K562 (cell line): Measurements from ENCODE around the gene SUMF1. TPM values are rescaled to one million over a fixed set of nuclear protein-coding genes. Genes with fewer than 3 reads are reported as not detected.

ENCODE experiments used
- ATAC-seq: fragments of 200-7000 bp; cut with Tn5 transposase; 3 replicates; pipeline ENCODE4 v1.9.1; 2020; ENCODE audit warnings: moderate library complexity
- BruUV-seq: library from RNA; stranded (reverse); fragments of 400-500 nt; replicated peaks from 2 replicates; lab custom pipeline; 2021; lab: Mats Ljungman, UMichigan
- CTCF ChIA-PET: fragments of 300-600 bp; formaldehyde crosslinking; extraction: SDS; loops from one replicate; lab custom pipeline; 2021; ENCODE audit warnings: low intra/inter-chr PET ratio; lab: Yijun Ruan, JAX
- POLR2A ChIA-PET: fragments of 300-600, 350-650 bp; sonication (Branson Sonifier 250); formaldehyde crosslinking; extraction: SDS; loops from one replicate; lab custom pipeline; 2021; ENCODE audit warnings: antibody characterized with exemption, inconsistent platforms; lab: Yijun Ruan, JAX
- DNase-seq, 4 experiments: peaks; one replicate each; pipeline versions ENCODE4 v3.0.0 to v3.0.0-alpha.2; 2011 to 2018; ENCODE audit warnings: low spot score in 3 of 4, mixed read lengths in 3 of 4; ENCODE audit errors: extremely low read depth in 1 of 4
- FAIRE-seq: peaks from 2 replicates; lab custom pipeline; 2011; peaks lifted over from hg19 to GRCh38; lab: Jason Lieb, UNC
- H2AFZ ChIP-seq: 2 replicates; pipeline ENCODE4 v1.6.0; 2011; ENCODE audit warnings: low read depth, low read length, control low read depth, inconsistent platforms
- H3K27ac ChIP-seq: fragments of 200-600 bp; 3 replicates; pipeline ENCODE4 v1.8.0; 2011; ENCODE audit warnings: low read depth, mild to moderate bottlenecking, control low read depth, inconsistent platforms, low read length, moderate library complexity, mixed read lengths; ENCODE audit errors: extremely low read depth
- H3K27me3 ChIP-seq, 2 experiments: fragments of 300-600 bp in 1 of 2; 2 replicates in 1 of 2; 3 replicates in 1 of 2; pipeline versions ENCODE4 v1.6.0 to v1.8.0; 2011; ENCODE audit warnings: inconsistent platforms in 2 of 2, low read length in 2 of 2, mild to moderate bottlenecking in 1 of 2, mixed read lengths in 1 of 2, moderate library complexity in 1 of 2; ENCODE audit not compliant: control insufficient read depth in 2 of 2, insufficient read depth in 2 of 2
- H3K36me3 ChIP-seq: fragments of 300-600 bp; 3 replicates; pipeline ENCODE4 v1.8.0; 2011; ENCODE audit warnings: mild to moderate bottlenecking, low read length, inconsistent platforms; ENCODE audit not compliant: control insufficient read depth, insufficient read depth
- H3K4me1 ChIP-seq, 2 experiments: fragments of 200-600 bp in 1 of 2; replicated peaks in 1 of 2; 2 replicates in 1 of 2; 3 replicates in 1 of 2; pipeline versions ENCODE4 v1.5.1 to v1.8.0; 2011; ENCODE audit warnings: inconsistent platforms in 2 of 2, low read length in 2 of 2, mild to moderate bottlenecking in 1 of 2, mixed read lengths in 1 of 2, moderate library complexity in 1 of 2; ENCODE audit not compliant: control insufficient read depth in 2 of 2, insufficient read depth in 2 of 2
- H3K4me2 ChIP-seq: 2 replicates; pipeline ENCODE4 v1.6.1; 2011; ENCODE audit warnings: low read length, control low read depth, inconsistent platforms, mixed read lengths; ENCODE audit not compliant: insufficient read depth
- H3K4me3 ChIP-seq: fragments of 200-600 bp; sonication (generic), shearing (Covaris generic); 2 replicates; pipeline ENCODE4 v1.5.1; 2016; ENCODE audit warnings: control low read depth, inconsistent platforms
- H3K79me2 ChIP-seq: fragments of 200-600 bp; 3 replicates; pipeline ENCODE4 v1.8.0; 2011; ENCODE audit warnings: low read length, inconsistent platforms; ENCODE audit not compliant: control insufficient read depth, insufficient read depth
- H3K9ac ChIP-seq, 2 experiments: 2 replicates each; pipeline versions ENCODE4 v1.6.0 to v1.6.1; 2011; ENCODE audit warnings: low read depth in 2 of 2, low read length in 2 of 2, control low read depth in 1 of 2, inconsistent platforms in 1 of 2, mild to moderate bottlenecking in 1 of 2, mixed read lengths in 1 of 2; ENCODE audit not compliant: insufficient read depth in 1 of 2
- H3K9me1 ChIP-seq: one replicate; pipeline ENCODE4 v1.6.0; 2011; ENCODE audit warnings: inconsistent platforms, mild to moderate bottlenecking, low read length, moderate library complexity; ENCODE audit not compliant: control insufficient read depth, insufficient read depth
- H3K9me3 ChIP-seq: replicated peaks from 2 replicates; pipeline ENCODE4 v1.5.1; 2011; ENCODE audit warnings: low read depth, low read length, inconsistent platforms; ENCODE audit not compliant: control insufficient read depth, insufficient read depth
- H4K20me1 ChIP-seq: replicated peaks from 2 replicates; pipeline ENCODE4 v1.6.1; 2011; ENCODE audit warnings: low read length, inconsistent platforms, mixed read lengths; ENCODE audit not compliant: control insufficient read depth, insufficient read depth
- ERF ChIP-seq: fragments of 450-650 bp; formaldehyde crosslinking; IDR thresholded peaks from 2 replicates; pipeline ENCODE4 v1.4.0; 2020; ENCODE audit warnings: mild to moderate bottlenecking, mixed read lengths
- GMEB1 ChIP-seq: fragments of 250-450 bp; sonication (Bioruptor Pico); IDR thresholded peaks from 2 replicates; pipeline ENCODE4 v1.4.0; 2020; ENCODE audit warnings: mild to moderate bottlenecking
- KLF10 ChIP-seq: fragments of 250-450 bp; sonication (Bioruptor Pico); IDR thresholded peaks from 2 replicates; pipeline ENCODE4 v1.6.1; 2021; ENCODE audit warnings: matching md5 sums
- MITF ChIP-seq: IDR thresholded peaks from 2 replicates; pipeline ENCODE4 v1.6.1; 2014; ENCODE audit warnings: antibody characterized with exemption
- MTA1 ChIP-seq: fragments of 450-650 bp; IDR thresholded peaks from 2 replicates; pipeline ENCODE4 v1.6.1; 2017; ENCODE audit warnings: borderline replicate concordance
- TFAM ChIP-seq: fragments of 250-450 bp; sonication (Bioruptor Pico); conservative IDR thresholded peaks from 2 replicates; pipeline ENCODE4 v1.5.0; 2021; ENCODE audit warnings: mild to moderate bottlenecking, moderate library complexity
- ZNF224 ChIP-seq: sonication (generic); formaldehyde crosslinking; IDR thresholded peaks from 2 replicates; pipeline ENCODE4 v1.8.0; 2022; ENCODE audit warnings: mild to moderate bottlenecking, missing genetic modification reagents
- ZNF280B ChIP-seq: fragments of 250-450 bp; sonication (Bioruptor Pico); IDR thresholded peaks from 2 replicates; pipeline ENCODE4 v1.5.1; 2021; ENCODE audit warnings: mild to moderate bottlenecking
- ZNF444 ChIP-seq: fragments of 250-450 bp; sonication (Bioruptor Pico); IDR thresholded peaks from 2 replicates; pipeline ENCODE4 v1.4.0; 2020; ENCODE audit warnings: mild to moderate bottlenecking, moderate library complexity
- WGBS: fragments of 100-300 bp; shearing (Covaris generic); methylation state at CpG from one replicate; pipeline ENCODE4 v1.1.6; 2016; ENCODE audit warnings: low coverage, mixed read lengths; ENCODE audit not compliant: insufficient coverage; ENCODE audit errors: missing lambda C conversion rate; 5-methylcytosine and 5-hydroxymethylcytosine counted together
- in situ Hi-C: fragments of 300-500 bp; cut with MboI; formaldehyde crosslinking; loops from 4 replicates; pipeline ENCODE4 v1.15.0; 2018; ENCODE audit warnings: inconsistent platforms, mixed read lengths
- intact Hi-C: fragments of 100-400 bp; cut with micrococcal nuclease; formaldehyde crosslinking; loops from 2 replicates; pipeline ENCODE4 v1.14.2; 2022
- polyA plus RNA-seq, 8 experiments: library from polyadenylated mRNA; depleted of rRNA in 4 of 8; stranded (reverse) in 5 of 8; unstranded in 3 of 8; fragments of >200 nt; fragmentation: Nextera tagmentation in 2 of 8; fragmentation: Illumina TruSeq in 1 of 8; extraction: Ambion mirVana in 2 of 8; extraction: Trizol in 1 of 8; gene quantifications; 2 replicates each; pipeline versions ENCODE4 v1.2.1 to v1.2.3, GENCODE V29; 2011 to 2014; ENCODE audit warnings: inconsistent platforms in 1 of 8, missing spikeins in 1 of 8
- total RNA-seq, 7 experiments: library from RNA; depleted of rRNA in 6 of 7; stranded (reverse); fragments of >200 nt in 6 of 7; fragmentation: Illumina TruSeq in 2 of 7; extraction: Trizol in 2 of 7; gene quantifications; 2 replicates each; pipeline versions ENCODE4 v1.2.1 to v1.2.3, GENCODE V29; 2011 to 2021; ENCODE audit warnings: low replicate concordance in 1 of 7
- TF ChIP-seq, protein P1 (sequence below): sonication (generic); formaldehyde crosslinking; IDR thresholded peaks from 2 replicates; pipeline ENCODE4 v1.8.1; 2023; ENCODE audit warnings: mild to moderate bottlenecking, missing genetic modification reagents
- TF ChIP-seq, protein P2 (sequence below): fragments of 450-650 bp; formaldehyde crosslinking; IDR thresholded peaks from 2 replicates; pipeline ENCODE4 v1.4.0; 2022; ENCODE audit warnings: missing genetic modification characterization

SUMF1 gene
- total and polyA plus RNA-seq, 9 of the 15 experiments (the other 6 are each of a cell fraction or from before 2014, with no cell fraction given), result 1.3 to 7.4 (median 4.2) TPM

DNA sequence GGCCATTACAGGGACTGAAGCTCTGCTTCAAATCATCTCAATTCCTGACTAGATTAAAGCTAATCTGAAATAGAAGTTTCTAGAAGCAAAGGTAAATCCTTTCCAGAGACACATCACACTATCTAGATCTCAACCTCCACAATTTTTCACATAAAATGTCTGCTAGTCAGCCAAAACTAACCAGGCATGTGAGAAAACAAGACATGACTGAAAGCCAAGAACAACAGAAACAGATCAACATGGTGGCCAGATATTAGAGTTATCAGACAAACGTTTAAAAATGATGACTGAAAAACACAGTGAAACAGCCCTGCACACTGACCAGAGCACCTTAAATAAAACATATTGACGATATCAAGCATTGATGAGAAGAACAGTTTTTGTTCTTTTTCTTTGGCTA lies 59.1 kb downstream of the SUMF1 start (continued):
- TF ChIP-seq, protein P1, sequence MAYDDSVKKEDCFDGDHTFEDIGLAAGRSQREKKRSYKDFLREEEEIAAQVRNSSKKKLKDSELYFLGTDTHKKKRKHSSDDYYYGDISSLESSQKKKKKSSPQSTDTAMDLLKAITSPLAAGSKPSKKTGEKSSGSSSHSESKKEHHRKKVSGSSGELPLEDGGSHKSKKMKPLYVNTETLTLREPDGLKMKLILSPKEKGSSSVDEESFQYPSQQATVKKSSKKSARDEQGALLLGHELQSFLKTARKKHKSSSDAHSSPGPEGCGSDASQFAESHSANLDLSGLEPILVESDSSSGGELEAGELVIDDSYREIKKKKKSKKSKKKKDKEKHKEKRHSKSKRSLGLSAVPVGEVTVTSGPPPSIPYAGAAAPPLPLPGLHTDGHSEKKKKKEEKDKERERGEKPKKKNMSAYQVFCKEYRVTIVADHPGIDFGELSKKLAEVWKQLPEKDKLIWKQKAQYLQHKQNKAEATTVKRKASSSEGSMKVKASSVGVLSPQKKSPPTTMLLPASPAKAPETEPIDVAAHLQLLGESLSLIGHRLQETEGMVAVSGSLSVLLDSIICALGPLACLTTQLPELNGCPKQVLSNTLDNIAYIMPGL (CRISPR knock-in tag), result no peak
- TF ChIP-seq MTA1 (no peak), ZNF224 (no peak)

DNA sequence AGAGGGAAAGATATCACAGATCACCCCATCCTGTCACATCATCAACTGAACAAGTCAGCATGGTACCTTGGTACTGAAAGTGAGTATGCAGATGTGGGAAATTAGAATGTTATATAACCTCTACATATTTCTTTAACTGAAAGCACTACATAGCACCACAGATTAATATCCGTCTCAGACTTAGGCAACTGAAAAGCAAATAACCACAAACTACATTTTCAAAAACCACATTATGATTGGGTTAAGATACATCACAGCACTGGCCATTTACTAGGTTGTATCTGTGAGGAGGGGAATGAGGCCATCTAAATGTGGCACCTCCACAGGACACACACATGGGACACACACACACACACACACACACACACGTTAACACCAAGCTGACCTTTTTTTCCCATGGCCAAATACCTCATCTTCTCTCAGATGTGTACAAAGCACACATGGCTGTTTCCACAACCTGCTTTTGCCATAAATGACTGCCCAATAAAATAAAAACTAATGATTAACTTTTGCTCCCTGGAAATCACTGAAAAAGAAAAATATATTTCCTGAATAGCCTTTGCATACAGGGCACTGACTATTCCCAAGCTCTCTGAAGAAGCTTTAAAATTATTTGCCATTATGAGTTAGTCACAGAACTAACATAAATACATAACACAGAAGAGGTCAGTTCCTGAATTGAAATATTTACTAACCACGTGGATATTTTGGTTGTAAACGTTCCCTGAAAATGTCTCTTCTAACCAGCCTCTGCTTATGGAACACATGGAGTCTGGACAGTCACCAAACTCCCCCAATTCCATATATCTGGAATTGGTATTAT lies 60.1 kb downstream of the SUMF1 start:
- H2AFZ ChIP-seq, result no peak overlapping the region
- 27% methylated on average over 4 of the region's 4 CpGs for WGBS
- no peak overlapping the region for H3K27ac ChIP-seq
- H3K4me3 ChIP-seq, result no peak overlapping the region
- in situ Hi-C loops (no loop called here), intact Hi-C loops (no loop called here)
- POLR2A ChIA-PET, result interaction anchor here (3.2 kb wide), 1 partner anchor 87 kb away, joined by 10 read pairs; the partner anchor contains the start of gene ITPR1
- no peaks in the 10 kb centered on the region for H3K9me1 ChIP-seq
- CTCF ChIA-PET, result no interaction called here
- BruUV-seq, result no TSS peak
- no peaks in the 10 kb centered on the region for H3K27me3 ChIP-seq
- H3K36me3 ChIP-seq, result 0 out of 3 replicates have a peak, but pooled peaks cover 5% of the 10 kb centered on the region
- no peak for ATAC-seq
- no peaks in the 10 kb centered on the region for H3K9me3 ChIP-seq
- H3K79me2 ChIP-seq, result no peaks in the 10 kb centered on the region
- no peak for FAIRE-seq
- no peak overlapping the region for H3K4me2 ChIP-seq
- H4K20me1 ChIP-seq, result no peaks in the 10 kb centered on the region
- H3K9ac ChIP-seq, result no peak overlapping the region
- H3K4me1 ChIP-seq, result peaks cover 0 to 17% of the 10 kb centered on the region in 2 experiments; a peak in 2 of 5 replicates
- no peak for DNase-seq
- TF ChIP-seq, protein P2, sequence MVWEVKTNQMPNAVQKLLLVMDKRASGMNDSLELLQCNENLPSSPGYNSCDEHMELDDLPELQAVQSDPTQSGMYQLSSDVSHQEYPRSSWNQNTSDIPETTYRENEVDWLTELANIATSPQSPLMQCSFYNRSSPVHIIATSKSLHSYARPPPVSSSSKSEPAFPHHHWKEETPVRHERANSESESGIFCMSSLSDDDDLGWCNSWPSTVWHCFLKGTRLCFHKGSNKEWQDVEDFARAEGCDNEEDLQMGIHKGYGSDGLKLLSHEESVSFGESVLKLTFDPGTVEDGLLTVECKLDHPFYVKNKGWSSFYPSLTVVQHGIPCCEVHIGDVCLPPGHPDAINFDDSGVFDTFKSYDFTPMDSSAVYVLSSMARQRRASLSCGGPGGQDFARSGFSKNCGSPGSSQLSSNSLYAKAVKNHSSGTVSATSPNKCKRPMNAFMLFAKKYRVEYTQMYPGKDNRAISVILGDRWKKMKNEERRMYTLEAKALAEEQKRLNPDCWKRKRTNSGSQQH (CRISPR knock-in tag), result no peak
- no peak for TF ChIP-seq GMEB1 (CRISPR knock-in tag)
- TF ChIP-seq ZNF444 (CRISPR knock-in tag), result no peak
- TF ChIP-seq ZNF280B (CRISPR knock-in tag), result no peak
- no peak for TF ChIP-seq KLF10 (CRISPR knock-in tag)
- TF ChIP-seq MITF, result no peak
- TF ChIP-seq TFAM (CRISPR knock-in tag), result no peak
- TF ChIP-seq ERF, result no peak
